ENCODE results near the gene RCE1. TPM values are rescaled to one million over a fixed set of nuclear protein-coding genes. Genes with fewer than 3 reads are reported as not detected.

The RCE1 gene
- total RNA-seq, 1 experiment from 2014 or later, result 20.3 TPM

DNA sequence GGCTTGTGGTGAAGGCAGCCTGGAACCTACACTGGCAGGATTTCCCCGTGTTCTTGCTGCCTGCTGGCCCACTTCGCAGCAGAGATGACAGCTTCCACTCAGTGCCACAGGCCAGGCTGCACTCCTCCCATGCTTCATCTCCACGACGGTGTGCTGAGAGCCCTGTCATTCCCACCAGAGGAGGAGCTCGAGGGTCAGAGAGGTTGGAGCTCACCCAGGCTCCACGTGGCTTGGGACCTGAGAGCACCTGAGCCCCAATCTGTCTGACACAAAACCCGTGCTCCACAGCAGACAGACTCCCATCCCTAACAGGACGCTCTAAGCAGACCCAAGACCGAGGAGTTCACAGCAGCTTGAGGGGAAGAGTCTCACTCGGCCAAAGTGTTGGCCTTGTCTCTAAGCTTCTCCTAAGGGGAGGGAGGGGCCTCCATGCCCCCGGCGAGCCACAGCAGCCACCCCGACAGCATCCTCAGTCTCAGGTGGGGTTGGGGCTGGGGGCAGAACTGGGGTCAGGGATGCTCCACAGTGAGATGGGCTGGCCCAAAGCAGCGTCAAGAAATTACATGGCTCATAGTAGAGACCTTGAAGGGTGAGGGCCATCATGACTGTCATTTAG, 24.3 kb downstream of the RCE1 start:
- no peak overlapping the region for H3K27ac ChIP-seq
- H3K4me3 ChIP-seq, result no peak overlapping the region
- no peaks in the 10 kb centered on the region for H3K36me3 ChIP-seq
- DNase-seq, result no peak
- H3K4me1 ChIP-seq, result peaks cover 20% of the 10 kb centered on the region
- H3K27me3 ChIP-seq, result no peaks in the 10 kb centered on the region
- no peaks in the 10 kb centered on the region for H3K9me3 ChIP-seq (replicated peaks)

GRCh38 chr11:66868082-66868725, 25.0 kb downstream of the RCE1 start:
- H3K36me3 ChIP-seq, result no peaks in the 10 kb centered on the region
- H3K4me3 ChIP-seq, result no peak overlapping the region
- no peak overlapping the region for H3K27ac ChIP-seq
- peaks cover 20% of the 10 kb centered on the region for H3K4me1 ChIP-seq
- H3K9me3 ChIP-seq (replicated peaks), result no peaks in the 10 kb centered on the region
- DNase-seq, result no peak
- H3K27me3 ChIP-seq, result no peaks in the 10 kb centered on the region

- no peaks in the 10 kb centered on the region for H3K36me3 ChIP-seq
- H3K27me3 ChIP-seq, result no peaks in the 10 kb centered on the region
- H3K4me1 ChIP-seq, result peaks cover 20% of the 10 kb centered on the region
- DNase-seq, result no peak
- H3K27ac ChIP-seq, result no peak overlapping the region
- no peak overlapping the region for H3K4me3 ChIP-seq
- no peaks in the 10 kb centered on the region for H3K9me3 ChIP-seq (replicated peaks)
Measured at GRCh38 chr11:66868726-66869566, 25.7 kb downstream of the RCE1 start.

GRCh38 chr11:66869567-66869870, 26.3 kb downstream of the RCE1 start:
- no peak for DNase-seq
- H3K27ac ChIP-seq, result no peak overlapping the region
- peaks cover 20% of the 10 kb centered on the region for H3K4me1 ChIP-seq
- no peaks in the 10 kb centered on the region for H3K27me3 ChIP-seq
- H3K4me3 ChIP-seq, result no peak overlapping the region
- no peaks in the 10 kb centered on the region for H3K9me3 ChIP-seq (replicated peaks)
- H3K36me3 ChIP-seq, result no peaks in the 10 kb centered on the region

DNA sequence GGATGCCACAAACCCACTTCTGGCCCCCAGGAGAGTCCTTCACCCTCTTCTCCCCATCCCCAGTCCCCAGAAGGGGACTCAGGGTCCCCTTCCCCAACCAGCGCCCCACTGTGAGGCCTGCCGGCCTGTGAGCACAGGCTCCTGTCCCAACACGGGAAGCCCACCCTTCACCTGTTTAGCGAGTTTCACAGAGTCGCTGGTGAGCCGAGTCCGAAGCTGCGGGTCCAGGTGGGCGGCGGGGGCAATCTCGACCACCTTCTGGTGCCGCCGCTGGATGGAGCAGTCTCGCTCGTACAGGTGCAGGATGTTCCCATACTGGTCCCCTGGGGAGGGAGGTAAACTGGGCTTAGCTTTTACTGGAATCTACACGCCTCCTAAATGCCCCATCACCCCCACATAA, 26.9 kb downstream of the RCE1 start:
- Histone ChIP-seq H3K4me1 (peaks cover 20% of the 10 kb centered on the region), H3K27me3 (no peaks in the 10 kb centered on the region), H3K36me3 (no peaks in the 10 kb centered on the region), H3K4me3 (no peak overlapping the region), H3K27ac (no peak overlapping the region), H3K9me3 (replicated peaks) (no peaks in the 10 kb centered on the region)
- no peak for DNase-seq

DNA sequence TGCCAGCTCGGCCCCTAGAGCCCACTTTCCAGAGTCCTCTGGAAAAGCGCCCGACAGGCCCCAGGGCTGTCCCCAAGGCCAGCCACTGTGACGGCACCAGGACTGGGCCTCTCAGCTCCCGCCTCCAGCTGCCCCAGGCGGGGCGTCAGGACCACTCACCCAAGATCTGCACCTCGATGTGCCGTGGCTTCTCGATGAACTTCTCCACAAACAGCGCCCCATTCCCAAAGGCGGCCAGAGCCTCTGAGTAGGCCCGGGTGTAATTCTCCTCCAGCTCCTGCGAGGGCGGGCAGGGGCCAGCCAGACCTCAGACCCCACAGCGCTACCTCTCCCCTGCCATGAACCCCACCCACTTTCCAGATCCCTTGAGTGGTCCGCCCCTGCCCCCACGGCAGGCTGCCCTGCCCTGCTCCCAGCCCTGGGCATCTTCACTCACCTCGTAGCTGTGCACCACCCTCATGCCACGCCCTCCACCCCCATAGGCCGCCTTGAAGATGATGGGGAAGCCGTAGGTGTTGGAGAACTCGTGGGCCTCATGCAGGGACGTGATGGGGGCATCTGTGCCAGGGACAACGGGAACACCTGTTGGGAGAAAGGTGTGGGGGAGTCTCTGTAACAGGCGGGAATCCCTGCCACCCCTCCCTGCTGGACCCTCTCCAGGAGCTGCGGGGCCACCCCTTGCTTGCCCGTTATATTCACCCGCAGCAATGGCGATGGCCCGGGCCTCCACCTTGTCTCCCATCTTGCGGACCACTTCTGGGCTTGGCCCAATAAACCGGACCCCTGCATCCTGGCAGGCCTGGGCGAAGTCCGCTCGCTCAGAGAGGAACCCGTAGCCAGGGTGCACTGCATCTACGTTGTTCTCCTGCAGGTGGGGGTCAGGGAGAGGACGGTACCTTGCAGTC, 27.6 kb downstream of the RCE1 start:
- H3K4me3 ChIP-seq, result no peak overlapping the region
- H3K36me3 ChIP-seq, result no peaks in the 10 kb centered on the region
- DNase-seq, result no peak
- H3K27me3 ChIP-seq, result no peaks in the 10 kb centered on the region
- peaks cover 17% of the 10 kb centered on the region for H3K4me1 ChIP-seq
- no peak overlapping the region for H3K27ac ChIP-seq
- H3K9me3 ChIP-seq (replicated peaks), result no peaks in the 10 kb centered on the region

GRCh38 chr11:66871521-66871901, 28.3 kb downstream of the RCE1 start:
- no peaks in the 10 kb centered on the region for H3K9me3 ChIP-seq (replicated peaks)
- H3K4me3 ChIP-seq, result no peak overlapping the region
- H3K27ac ChIP-seq, result no peak overlapping the region
- no peak for DNase-seq
- H3K36me3 ChIP-seq, result no peaks in the 10 kb centered on the region
- H3K4me1 ChIP-seq, result peaks cover 10% of the 10 kb centered on the region; the same call in 1 of the 2 replicates
- no peaks in the 10 kb centered on the region for H3K27me3 ChIP-seq

- DNase-seq, result no peak
- Histone ChIP-seq H3K9me3 (replicated peaks) (no peaks in the 10 kb centered on the region), H3K36me3 (no peaks in the 10 kb centered on the region), H3K27me3 (no peaks in the 10 kb centered on the region), H3K4me3 (no peak overlapping the region), H3K27ac (no peak overlapping the region), H3K4me1 (no peaks in the 10 kb centered on the region)
Measured at GRCh38 chr11:66874232-66874631, 31.0 kb downstream of the RCE1 start.

- H3K27me3 ChIP-seq, result no peaks in the 10 kb centered on the region
- DNase-seq, result no peak
- H3K4me3 ChIP-seq, result no peak overlapping the region
- no peaks in the 10 kb centered on the region for H3K36me3 ChIP-seq
- H3K9me3 ChIP-seq (replicated peaks), result no peaks in the 10 kb centered on the region
- no peak overlapping the region for H3K27ac ChIP-seq
- no peaks in the 10 kb centered on the region for H3K4me1 ChIP-seq
Measured at GRCh38 chr11:66875378-66875777, 32.1 kb downstream of the RCE1 start.

DNA sequence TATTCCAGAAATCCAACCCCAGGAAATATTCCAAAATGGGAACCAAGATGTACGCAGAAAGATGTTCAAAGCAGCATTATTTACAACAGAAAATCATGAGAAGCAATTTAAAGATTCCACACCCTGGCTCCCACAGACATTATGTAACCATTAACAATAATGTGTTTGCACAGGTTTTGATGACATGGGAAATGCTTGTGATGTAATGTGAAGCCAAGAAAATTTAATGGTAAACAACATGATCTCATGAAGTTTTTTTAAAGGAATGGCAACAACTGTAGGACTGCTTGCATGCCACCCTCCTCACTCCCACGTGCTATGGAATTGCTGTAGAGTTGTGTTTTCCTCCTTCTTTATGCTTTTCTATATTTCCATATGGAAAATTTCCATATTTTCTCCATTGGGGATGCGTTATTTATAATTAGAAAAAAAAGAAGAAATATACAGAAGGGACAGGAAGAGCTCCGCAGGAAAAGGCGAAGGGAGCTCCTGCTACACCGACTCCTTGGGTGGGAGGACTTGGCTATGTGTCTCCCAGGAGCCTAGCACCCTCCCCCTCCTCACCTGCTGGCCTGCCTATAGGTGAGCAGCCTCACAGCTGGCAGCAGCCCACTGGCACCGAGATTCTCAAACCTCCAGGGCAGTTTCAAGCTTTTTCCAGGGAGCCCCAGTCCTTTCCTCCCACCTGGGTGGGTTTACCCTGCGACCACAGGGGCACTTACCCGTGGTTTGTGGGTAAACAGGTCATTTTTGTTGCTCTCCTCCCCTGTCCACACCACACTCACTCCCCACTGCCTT, 34.5 kb downstream of the RCE1 start:
- H3K9me3 ChIP-seq (replicated peaks), result no peaks in the 10 kb centered on the region
- no peaks in the 10 kb centered on the region for H3K36me3 ChIP-seq
- H3K4me1 ChIP-seq, result peaks cover 11% of the 10 kb centered on the region
- no peak for DNase-seq
- no peak overlapping the region for H3K4me3 ChIP-seq
- no peak overlapping the region for H3K27ac ChIP-seq
- H3K27me3 ChIP-seq, result no peaks in the 10 kb centered on the region

DNA sequence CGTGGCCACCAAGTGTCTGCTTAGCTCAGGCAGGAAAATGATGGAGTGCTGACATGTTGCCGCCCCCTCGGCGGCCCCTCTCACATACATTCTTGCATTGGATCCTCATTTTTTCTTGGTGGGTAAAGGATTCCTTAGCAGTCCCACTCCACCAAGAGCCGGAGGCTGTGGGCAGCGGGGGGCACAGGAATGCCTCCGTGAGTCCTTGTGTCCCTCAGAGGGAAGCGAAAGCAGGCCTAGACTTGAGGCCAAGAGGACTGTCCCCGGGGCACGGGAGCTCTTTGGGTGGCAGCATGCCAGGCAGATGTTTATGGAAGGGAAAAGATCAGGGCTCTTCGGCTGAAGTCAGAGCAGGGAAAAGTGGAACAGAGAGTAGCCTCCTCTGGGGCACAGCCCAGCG, 35.2 kb downstream of the RCE1 start:
- no peak for DNase-seq
- Histone ChIP-seq H3K36me3 (no peaks in the 10 kb centered on the region), H3K4me3 (no peak overlapping the region), H3K4me1 (peaks cover 13% of the 10 kb centered on the region), H3K27me3 (no peaks in the 10 kb centered on the region), H3K9me3 (replicated peaks) (no peaks in the 10 kb centered on the region), H3K27ac (no peak overlapping the region)

- Histone ChIP-seq H3K36me3 (no peaks in the 10 kb centered on the region), H3K27ac (no peak overlapping the region), H3K9me3 (replicated peaks) (no peaks in the 10 kb centered on the region), H3K4me3 (no peak overlapping the region), H3K27me3 (no peaks in the 10 kb centered on the region), H3K4me1 (peaks cover 13% of the 10 kb centered on the region)
- no peak for DNase-seq
Measured at GRCh38 chr11:66879000-66879399, 35.8 kb downstream of the RCE1 start.

DNA sequence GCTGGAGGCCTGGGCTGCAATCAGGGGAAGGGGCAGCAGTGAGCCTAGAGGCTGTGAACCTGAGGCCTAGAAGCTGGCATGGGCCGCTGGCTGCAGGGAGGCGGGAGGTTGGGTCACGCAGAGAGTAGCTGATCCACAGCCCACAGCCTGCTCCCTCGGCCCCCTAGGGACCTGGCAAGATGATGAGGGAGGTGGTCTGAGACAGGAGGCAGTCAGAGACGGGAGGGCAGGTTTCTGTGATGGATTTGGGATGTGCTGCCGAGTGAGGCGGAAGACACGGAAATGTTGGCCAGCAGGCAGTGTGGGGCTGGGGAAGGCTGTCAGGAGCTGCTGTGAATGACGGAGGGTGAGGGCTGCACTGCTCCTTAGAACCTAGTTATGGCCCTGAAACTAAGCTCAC, 36.3 kb downstream of the RCE1 start:
- H3K9me3 ChIP-seq (replicated peaks), result no peaks in the 10 kb centered on the region
- H3K27me3 ChIP-seq, result no peaks in the 10 kb centered on the region

GRCh38 chr11:66879999-66880398, 36.8 kb downstream of the RCE1 start:
- DNase-seq, result no peak
- H3K27me3 ChIP-seq, result no peaks in the 10 kb centered on the region
- H3K4me3 ChIP-seq, result no peak overlapping the region
- H3K36me3 ChIP-seq, result no peaks in the 10 kb centered on the region
- no peak overlapping the region for H3K27ac ChIP-seq
- H3K9me3 ChIP-seq (replicated peaks), result no peaks in the 10 kb centered on the region
- peaks cover 13% of the 10 kb centered on the region for H3K4me1 ChIP-seq

More for the DNA sequence above, 36.3 kb downstream of the RCE1 start:
- no peak for DNase-seq
- no peaks in the 10 kb centered on the region for H3K36me3 ChIP-seq
- H3K4me1 ChIP-seq, result peaks cover 13% of the 10 kb centered on the region
- H3K27ac ChIP-seq, result no peak overlapping the region
- H3K4me3 ChIP-seq, result no peak overlapping the region

All from SJCRH30 (cell line).